Islet precursor cell (in vitro differentiated cells): ENCODE data around the gene RRAS2.
"Not testable (repeated sequence)": the region's sequence is repeated elsewhere in the genome, so short reads cannot be mapped to it uniquely, and the experiment has no call there.

ENCODE experiments used
- DNase-seq: peaks from one replicate; pipeline ENCODE4 v3.0.0-alpha.2; 2018

RRAS2 gene

DNA sequence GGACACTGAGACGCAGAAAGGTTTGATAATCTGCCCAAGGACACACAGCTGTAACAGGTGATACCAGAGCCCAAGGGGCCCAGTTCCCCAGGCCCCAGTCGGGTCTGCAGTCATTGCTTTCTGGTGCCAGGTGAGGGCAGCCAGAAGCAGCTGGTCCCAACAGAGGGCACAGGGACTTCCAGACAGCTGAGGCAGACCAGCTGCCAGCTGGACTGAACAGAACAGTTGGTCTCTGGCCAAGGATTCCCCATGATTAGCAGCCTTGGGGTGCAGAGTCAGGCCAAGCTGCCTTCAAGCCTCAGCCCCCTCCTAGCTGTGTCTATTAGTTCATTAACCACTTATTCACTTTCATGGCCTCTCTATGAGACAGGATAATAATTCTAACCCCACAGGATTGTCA lies 105.6 kb downstream of the RRAS2 start:
- no peak for DNase-seq

DNA sequence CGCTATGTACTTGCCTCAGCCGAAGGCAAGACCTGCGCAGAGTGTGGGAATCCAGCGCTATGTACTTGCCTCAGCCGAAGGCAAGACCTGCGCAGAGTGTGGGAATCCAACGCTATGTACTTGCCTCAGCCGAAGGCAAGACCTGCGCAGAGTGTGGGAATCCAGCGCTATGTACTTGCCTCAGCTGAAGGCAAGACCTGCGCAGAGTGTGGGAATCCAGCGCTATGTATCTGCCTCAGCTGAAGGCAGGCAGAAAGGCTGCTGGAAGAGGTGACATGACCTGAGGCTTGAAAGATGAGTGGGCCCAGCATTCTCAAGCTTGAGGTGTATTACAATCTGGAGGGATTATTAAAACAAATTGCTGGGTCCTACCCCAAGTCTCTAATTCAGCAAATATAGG lies 106.5 kb downstream of the RRAS2 start:
- DNase-seq: not testable (repeated sequence)

DNA sequence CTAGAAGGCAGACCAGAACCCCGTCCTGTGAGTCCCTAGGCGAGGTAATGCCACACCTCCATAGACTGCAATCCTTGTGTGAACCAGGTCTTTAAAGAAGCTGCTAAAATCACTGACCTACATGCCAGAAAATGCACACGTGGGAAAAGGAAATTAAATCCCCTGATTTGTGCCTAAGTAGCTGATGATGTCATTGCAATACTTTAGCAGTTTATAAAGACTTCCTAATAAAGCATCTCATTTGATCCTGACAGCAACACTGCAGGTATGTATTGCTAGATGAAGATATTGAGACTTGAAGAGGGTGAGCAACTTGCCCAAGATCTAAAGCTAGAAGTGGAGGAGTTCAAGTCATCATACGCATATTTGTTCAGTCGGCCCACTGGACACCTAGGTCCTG lies 107.2 kb downstream of the RRAS2 start:
- no peak for DNase-seq

DNA sequence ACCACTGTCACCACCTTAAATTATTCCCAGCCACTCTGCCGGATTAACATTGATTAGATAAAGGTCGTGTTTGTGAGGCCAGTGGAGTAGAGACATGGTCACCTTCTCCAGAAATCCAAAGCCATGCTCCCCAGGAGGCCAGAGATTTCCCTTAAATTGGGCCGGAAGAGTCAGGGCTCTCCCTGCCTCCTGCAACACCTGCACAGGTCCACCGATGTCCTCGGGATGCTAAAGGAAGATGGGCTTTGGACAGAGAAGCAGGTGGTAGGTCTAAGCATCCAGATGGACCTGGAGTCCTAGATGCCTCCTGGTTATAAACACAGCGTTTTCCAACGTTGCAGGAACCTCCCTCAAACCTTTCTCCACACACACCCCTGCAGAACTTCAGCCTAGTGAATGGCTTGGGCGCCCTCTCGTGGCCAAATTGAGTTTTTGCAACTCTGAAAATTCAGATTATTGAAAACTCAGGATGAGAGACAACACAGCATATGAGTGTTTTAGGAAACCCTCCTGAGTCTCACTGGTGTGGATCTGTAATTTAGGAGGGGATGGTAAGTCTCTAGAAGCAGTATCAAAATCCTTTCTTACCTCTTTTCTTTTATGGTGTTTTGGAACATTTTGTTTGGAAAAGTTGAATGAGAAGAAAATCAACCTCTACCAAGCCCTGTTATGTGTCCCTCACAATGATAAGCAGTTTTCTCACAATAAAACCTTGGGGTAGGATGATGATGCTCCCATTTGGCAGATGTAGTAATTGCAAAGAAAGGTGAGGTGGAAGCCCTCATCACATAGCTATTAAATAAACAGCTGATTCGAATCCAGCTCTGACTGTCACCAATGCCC lies 109.6 kb downstream of the RRAS2 start:
- DNase-seq: peak; percentile 74

DNA sequence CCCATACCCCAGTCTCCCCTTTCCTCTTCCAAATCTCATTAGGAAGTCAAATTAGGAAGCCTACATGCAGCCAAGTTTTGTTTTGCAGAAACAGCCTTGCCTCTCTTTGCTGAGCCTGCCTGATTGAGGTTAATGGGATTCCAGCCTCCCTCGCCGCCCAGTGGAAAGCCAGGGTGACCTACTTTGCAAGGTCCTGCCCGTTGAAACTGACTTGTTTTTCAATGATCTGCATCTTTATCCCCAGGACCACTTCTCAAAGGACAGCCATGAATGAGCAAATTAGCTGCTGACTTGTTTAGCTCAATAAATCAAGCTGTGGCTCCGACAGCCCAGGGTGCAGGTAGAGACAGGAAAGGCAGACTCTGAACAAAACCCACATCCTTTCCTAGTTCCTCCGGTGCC lies 110.4 kb downstream of the RRAS2 start:
- no peak for DNase-seq

DNA sequence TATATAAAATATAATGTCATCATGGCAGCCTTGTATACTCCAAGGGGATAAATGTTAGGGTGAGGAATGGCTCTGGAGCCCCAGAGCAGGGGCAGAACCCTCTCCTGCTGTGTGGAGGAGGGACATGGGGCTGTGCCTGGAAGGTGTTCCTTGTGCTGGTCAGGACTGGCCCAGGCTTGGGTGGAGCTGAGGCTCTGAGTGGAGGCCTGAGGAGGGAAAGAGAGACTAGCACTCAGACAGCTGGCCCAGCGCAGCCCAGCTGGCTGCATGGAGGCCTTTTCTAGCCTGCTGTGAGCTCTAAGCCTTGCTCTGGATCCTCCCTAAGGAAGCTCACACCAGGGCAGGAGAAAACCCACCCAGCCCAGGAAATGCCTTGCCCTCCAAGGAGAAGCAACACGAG lies 113.5 kb downstream of the RRAS2 start:
- no peak for DNase-seq

DNA sequence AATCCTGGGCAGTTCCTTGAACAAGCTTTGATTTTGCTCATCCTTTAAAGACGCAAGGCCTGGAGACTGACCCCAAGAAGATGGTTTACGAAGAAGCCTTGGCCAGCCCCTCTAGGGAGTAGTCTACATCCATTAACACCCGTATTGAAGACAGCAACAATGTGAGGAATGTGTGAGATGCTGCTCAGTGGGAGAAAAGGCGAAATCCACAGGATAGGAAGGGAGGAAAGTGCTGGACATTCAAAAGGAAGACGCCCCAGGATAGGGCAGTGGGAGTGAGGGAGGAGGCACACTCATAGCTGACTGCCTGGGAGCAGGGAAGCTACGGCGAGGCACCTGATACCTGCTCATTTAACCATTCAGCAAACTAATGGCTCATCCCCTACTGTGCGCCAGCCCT lies 114.1 kb downstream of the RRAS2 start:
- no peak for DNase-seq

DNA sequence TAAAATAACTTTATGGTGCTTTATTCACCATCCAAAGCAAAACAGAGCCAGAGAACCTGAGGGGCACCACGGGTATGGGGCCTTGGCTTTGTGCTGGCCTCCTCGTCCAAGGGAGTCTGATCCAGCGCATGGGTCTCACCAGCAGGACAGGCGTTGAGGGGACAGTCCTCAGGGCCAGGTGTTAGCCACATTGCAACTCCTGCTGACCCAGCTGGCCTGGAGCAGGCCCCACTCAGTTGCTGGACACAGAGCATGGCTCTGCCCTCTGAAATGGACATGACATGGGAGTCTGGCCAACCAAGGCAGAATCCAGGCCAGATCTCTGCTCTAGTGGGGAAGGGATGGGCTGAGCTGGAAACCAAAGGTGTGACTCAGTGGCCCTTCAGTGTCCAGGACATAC lies 116.2 kb downstream of the RRAS2 start:
- DNase-seq: no peak

DNA sequence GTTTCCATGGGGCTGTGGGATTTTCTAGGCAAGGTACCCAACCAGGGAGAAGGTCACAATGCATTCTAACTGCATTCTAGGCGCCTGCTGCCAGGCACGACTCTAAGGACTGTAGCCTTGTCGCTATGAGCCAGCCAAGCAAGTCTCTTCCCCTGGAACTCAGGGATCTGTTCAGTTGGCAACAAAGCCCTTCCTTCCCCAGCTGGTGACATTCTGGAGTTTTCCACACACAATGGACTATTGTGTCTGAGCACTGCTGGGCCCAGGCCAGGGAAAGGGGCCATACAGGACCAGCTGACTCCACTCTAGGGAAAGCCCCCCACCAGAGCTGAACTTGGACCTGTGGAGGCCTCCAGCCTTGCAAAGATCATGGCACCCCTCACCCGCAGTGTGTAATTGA lies 116.8 kb downstream of the RRAS2 start:
- DNase-seq: no peak

DNA sequence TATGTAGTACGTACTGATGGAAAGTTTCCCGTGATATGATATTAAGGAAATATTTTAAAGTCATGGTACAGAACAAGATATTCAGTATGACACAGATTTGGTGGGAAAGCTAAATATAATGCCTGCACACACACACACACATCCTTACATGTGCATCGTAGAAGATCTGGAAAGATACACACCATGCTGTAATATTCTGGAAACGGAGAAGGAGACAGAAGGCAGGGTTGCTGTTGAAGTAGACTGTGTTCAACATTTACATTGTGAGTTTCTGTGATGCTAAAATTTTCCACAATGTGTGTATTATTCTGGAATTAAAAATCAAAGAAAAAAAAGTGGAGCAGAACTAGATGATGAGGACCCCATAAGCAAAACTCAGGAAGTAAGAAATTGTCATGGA lies 118.0 kb downstream of the RRAS2 start:
- no peak for DNase-seq

DNA sequence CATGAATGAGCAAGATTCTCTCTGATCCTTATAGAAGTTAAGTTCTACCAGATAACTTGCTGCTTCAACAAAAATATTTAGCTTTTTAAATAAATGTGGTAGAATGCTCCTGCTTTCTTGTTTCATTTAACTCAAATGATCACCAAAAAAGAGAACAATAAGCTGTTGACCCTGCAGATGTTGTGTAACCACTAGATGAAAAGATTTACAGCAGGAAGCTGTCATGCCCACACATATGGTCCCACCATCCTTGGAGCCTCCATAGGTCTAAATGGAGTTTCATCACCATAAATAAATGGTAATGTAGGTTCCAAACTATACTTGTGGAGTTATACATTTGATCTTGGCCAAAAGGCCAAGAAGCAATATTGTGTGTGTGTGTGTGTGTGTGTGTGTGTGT lies 118.8 kb downstream of the RRAS2 start:
- no peak for DNase-seq

DNA sequence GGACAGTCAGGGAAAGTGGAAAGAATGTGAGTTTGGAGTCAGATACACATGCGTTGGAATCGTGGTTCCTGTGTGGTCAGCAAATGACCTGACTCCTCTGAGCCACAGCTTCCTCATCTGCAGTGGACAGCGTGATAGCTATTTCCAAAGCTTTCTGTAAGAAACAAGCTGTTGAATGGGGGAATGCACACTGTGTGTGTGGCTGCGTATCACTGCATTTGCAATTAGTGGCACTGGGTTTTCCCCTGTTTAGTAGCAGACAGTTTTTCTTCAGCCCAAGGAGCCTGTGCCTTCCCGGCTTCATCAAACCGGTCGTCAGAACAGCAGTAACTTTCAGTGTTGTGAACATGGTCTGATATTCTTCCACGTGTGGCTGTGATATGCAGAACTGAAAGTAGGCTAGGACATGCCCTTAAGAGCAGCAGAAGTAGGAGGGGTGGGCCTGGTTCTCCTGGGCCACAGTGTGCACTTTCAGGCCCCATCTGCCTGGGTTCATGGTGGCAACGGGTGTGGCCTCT lies 121.5 kb downstream of the RRAS2 start:
- DNase-seq: no peak

DNA sequence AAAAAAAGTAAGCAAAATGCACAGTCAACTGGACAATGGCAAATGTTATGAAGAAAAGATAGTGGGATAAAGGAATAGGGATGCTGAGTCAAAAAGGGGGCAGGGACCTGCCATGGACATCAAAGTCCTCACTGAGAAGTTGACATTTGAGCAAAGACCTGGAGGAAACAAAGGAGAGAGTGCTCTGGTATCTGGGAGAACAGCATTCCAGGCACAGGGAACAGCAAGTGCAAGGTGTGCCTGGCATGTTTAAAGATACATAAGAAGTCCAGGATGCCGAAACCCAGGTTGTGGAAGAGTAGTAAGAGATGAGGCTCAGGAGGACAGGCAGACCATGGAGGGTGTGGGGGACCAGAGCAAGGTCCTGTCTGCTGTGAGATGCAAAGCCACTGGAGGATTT lies 123.3 kb downstream of the RRAS2 start:
- no peak for DNase-seq

DNA sequence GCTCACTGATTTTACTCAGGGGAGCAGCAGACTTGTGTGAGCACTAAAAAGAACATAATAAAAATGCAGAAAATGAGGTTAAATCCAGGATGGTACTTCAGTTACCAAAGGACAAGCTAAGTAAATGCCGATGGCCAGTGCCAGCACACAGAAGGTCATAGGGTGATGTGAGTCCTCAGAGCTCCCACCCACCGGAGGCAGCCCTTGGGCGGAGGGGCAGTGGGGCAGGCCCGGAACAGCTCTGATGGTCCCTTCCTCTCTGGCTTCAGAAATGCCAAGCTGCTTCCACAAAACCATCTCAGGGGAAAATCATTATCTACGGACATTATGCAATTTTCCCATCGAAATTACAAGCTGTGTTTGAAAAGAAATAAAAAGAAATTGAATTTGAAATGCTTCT lies 124.5 kb downstream of the RRAS2 start:
- DNase-seq: peak; percentile 19

DNA sequence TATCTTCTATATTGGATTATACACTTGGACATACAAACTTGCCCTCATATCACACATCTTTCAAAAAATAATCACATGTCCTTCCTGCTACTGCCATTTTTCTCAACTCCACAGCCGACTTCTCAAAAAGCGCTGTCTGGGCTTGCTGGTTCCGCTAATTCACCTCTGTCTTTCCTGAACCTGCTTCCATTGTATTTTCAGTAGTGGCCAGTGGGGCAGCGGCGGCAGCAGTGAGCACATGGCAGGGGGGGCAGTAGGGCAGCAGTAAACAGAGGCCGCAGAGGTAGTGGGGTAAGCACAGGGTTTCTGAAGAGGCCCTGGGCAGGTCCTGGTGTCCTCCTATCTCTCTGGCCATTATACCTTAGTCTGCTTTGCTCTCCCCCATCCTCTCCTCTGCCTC lies 126.3 kb downstream of the RRAS2 start:
- peak; percentile 66 for DNase-seq

DNA sequence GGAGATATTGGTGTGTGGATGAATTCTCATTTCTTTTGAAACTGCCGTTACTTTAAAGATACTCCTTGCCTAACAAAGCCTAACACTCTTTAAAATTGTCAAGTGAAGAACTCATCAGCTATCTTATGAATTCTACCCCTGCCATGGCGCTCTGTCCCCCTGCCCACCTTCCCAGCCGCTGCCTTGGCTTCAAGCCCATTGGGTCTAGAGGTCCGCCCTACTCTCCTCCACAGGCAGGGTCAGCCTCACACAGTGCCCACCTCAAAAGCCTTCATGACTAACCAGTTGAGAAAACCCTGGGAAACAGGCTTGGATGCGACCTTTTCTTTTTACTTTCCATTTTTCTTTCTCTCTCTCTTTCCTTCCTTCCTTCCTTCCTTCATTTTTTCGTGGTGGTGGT lies 128.6 kb downstream of the RRAS2 start:
- DNase-seq: peak; percentile 21

DNA sequence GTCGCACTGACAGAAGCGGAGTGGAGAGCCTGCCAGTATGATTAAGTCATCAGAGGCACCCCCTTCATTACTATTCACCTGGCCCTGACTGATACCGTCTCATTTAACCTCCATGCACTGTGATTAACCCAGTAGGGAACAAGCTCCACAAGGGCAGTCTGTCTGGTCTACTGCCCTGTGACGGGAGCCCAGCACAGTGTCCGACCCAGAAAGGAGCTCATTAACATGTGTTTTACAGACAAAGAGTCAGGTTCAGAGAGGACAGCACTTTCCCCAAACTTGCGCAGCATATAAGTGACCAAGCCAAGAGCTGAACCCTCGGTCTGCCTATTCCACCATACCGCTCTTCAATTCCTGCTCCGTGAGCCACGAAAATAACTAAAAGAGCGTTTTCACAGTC lies 129.5 kb downstream of the RRAS2 start:
- peak; percentile 43 for DNase-seq

DNA sequence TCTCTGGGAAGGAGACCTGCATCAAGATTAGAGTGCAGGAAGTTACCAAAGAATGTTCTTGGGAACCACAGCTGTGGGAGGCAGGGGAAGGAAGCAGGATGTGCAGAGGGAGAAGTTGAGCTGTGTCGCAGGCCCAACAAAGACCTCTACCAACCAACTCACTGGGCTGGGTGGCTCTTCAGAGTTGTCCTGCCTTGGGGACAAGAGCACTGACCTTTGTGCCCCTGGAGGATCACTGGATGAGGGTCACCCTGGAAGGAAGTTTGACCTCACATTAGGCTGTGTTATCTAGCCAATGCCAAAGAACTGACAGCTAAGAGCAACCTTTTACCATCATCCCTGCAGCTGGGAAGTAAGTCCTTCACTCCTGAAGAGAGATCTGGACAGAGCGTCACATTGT lies 130.6 kb downstream of the RRAS2 start:
- no peak for DNase-seq
